Suppressor macrophage treated with lipopolysaccharide for 4 hours (primary cell): ENCODE data around the gene PPP1R27.

Source experiments
- DNase-seq: peaks from one replicate; pipeline ENCODE4 v3.0.0-alpha.2; 2020

Gene PPP1R27

DNA sequence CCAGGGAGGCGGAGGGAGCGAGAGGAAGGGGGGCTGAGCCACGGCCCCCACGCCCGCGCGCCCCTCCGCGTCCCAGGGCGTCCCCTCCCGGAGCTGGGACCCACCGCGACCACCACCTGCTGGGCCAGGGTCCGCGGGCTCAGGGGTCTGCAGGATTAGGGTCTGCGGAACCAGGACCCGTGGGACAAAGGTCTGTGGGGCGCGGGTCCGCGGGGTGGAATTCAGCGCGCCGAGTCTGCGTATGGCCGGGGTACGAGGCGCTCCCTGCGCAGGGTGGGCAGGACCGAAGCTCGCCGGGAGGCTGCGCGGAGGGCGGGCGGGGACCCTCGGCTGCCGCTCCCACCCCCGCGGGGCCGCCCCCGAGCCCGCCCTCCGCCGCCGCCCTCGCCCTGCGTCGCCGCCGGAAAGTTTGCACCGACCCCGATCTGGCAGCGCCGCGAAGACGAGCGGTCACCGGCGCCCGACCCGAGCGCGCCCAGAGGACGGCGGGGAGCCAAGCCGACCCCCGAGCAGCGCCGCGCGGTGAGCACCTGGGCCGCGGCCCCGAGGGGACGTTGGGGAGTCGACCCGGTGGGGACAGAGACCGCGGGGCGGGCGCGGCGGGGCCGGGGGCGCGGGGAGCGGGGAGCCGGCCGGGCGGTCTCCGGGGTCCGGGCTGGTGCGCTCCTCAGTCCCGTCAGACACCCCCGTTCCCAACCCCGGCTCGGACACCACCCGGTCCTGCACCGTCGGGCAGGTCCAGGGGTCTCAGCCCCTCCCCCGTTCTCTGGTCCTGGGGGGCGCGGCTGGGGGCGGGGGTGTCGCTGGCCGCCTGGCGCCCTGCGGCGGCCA, 30.9 kb downstream of the PPP1R27 start, which contains the start of gene GCGR:
Gene GCGR (plus strand): TSS at position 423 of the 831 bp plus-strand sequence. CDS start 4,869 bp downstream, outside the sequence.
- no peak for DNase-seq

DNA sequence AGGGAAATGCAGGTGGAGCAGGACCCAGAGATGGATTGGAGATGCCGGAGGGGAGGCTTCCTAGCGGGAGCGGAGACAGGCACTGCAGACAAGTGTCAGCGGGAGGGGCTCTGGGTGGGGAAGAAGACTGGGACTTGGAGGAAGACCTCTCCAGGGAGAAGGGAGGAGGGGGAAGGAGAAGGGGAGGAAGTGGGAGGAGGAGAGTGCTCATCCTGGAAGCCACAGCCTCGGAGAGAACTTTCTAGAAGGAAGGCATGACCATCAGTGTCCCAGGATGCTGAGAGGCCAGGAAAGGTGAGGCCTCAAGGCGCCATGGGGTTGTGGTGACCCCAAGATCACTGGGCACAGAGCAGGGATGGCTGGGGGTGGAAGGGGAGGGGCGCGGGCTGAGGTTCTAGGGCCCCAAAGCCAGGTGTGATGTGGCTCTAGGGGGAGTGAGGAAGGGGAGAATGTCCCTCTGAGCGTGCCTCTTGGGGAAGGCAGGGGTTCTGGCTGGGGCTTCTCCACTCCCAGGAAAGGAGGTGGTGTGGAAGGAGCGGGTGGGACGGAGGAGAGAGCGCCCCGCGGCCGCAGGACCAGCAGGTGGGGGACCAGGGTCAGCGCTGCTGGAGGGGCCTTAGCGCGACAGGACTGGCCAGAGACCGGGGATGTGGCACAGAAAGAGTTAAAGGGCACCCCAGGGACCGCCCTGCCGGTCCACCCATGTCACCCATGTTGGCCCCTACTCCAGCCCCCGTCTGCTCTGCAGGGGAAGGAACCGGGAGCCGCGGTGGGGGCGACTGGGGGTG, 31.8 kb downstream of the PPP1R27 start:
- DNase-seq = no peak

DNA sequence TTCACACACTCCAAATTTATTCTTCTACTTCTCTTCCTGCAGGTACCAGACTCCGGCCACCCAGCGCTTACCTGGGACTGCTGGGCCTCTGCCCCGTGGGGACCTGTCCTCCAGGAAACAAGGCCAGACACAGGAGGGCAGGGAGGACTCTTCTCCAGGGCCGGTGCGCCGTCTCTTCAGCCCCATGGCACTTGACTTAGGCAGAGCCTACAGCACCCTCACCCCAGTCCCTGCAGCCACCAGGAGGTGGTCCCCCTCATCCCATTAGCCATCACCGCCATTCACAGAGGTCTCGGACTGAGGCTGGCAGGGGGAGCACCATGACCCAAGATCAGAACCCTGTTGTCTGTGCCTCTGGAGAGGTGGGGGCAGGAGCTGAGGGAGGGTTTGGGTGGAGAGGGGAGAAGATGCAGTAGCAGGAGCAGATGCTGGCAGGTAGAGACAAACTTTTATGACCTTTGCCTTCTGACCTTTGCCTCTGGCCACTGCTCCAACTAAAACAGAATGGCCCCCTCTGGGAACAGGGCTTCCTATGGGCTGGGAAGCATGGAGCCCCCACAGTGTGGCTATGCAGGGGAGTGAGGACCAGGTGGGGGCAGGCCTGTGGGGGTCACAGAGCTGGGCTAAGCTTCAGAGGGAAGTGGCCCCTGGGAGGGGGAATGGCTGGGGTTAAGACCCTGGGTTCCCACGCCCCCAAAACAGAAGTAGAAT, 32.6 kb downstream of the PPP1R27 start:
- no peak for DNase-seq

DNA sequence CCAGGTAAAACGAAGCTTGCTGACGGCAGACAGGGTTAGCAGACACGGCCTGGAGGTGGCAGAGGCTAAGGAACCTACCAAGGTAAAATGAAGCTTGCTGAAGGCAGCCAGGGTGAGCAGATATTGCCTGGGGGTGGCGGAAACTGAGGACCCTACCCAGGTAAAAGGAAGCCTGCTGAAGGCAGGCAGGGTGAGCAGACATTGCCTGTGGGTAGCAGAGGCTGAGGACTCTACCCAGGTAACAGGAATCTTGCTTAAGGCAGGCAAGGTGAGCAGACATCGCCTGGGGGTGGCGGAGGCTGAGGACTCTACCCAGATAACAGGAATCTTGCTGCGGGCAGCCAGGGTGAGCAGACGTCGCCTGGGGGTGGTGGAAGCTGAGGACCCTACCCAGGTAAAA, 33.5 kb downstream of the PPP1R27 start:
- DNase-seq = no peak

DNA sequence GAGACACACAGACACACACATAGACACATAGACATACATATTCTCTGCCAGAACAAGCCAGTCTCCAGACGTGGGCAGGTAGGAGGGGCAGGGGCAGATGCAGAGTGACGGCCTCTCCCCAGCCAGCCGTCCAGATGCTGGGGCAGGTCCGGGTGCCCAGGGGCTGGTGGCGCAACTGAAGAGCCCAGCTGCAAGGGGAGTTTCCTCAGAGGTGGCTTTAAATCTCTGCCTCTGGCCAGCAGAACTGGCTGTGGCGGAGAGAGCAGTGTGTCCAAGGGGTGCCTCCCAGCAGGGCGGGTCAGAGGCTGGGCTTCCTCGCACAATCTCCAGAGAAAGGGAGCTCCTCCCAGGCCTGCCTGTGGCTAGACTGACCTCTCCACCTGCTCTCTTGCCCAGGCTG, 40.3 kb downstream of the PPP1R27 start:
- peak; percentile 12 for DNase-seq

DNA sequence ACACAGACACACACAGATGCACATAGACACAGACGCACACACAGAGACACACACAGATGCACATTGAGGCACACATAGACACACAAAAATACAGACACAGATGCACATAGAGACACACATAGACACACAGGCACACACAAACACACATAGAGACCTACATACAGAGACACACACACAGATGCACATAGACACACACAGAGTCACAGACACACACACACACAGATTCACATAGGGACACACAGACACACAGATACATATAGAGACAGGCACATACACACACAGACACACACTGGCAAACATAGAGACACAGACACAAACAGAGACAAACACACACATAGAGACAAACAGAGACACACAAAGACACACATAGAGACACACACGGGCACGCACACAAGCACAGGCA, 40.8 kb downstream of the PPP1R27 start:
- DNase-seq = no peak

DNA sequence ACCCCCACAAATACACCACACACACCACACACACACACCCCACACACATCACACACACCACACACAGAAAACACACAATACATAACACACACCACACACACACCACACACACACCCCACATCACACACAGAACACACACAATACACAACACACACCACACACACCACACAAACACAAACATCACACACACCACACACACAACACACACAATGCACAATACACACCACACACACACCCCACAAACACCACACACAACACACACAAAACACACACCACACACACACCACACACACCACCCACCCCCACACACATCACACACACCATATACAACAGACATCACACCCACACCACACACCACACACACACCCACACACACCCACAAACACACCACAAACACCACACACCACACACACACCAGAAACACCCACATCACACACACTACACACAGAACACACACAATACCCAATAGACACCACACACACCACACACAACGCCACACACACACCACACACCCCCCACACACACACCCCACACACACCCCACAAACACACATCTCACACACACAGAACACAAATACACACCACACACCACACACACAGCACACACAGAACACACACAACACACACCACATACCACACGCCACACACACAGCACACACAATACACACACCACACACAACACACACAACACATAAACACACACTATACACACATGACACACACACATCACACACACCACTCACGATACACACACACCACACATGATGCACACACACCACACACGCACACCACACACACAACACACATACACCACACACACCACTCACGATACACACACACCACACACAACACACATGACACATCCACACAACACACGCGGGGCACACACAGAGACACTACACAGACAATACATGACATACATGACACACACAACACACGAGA, 41.9 kb downstream of the PPP1R27 start:
- no peak for DNase-seq
